Suprapubic skin (tissue), 4 donors: ENCODE measurements around the gene HSPA13. TPM values are rescaled to one million over a fixed set of nuclear protein-coding genes. Genes with fewer than 3 reads are reported as not detected.
"Not testable (repeated sequence)": the region's sequence is repeated elsewhere in the genome, so short reads cannot be mapped to it uniquely, and the experiment has no call there.

Experiments used
- DNase-seq, 2 donors: peaks; one replicate each; pipeline ENCODE4 v3.0.0-alpha.2; 2019; ENCODE audit warnings: low spot score in 2 of 2
- H3K27ac ChIP-seq: fragments of 200-600 bp; sonication (generic); one replicate; pipeline ENCODE4 v1.5.1; 2019
- H3K27me3 ChIP-seq: fragments of 200-600 bp; sonication (generic); one replicate; pipeline ENCODE4 v1.5.1; 2019
- H3K36me3 ChIP-seq: fragments of 200-600 bp; sonication (generic); one replicate; pipeline ENCODE4 v1.5.1; 2019
- H3K4me1 ChIP-seq: fragments of 200-600 bp; sonication (generic); one replicate; pipeline ENCODE4 v1.5.1; 2019
- H3K4me3 ChIP-seq: fragments of 200-600 bp; sonication (generic); one replicate; pipeline ENCODE4 v1.5.1; 2019; ENCODE audit warnings: mild to moderate bottlenecking
- H3K9me3 ChIP-seq: fragments of 200-600 bp; sonication (generic); one replicate; pipeline ENCODE4 v1.5.1; 2019
- CTCF ChIP-seq, 2 donors: fragments of 200-600 bp in 1 of 2; fragments of 450-650 bp in 1 of 2; sonication (generic) in 1 of 2; IDR thresholded peaks; one replicate each; pipeline ENCODE4 v1.5.1; 2016 to 2019; ENCODE audit warnings: antibody characterized with exemption in 2 of 2, mild to moderate bottlenecking in 1 of 2, moderate library complexity in 1 of 2
- EP300 ChIP-seq: sonication (generic); formaldehyde crosslinking; IDR thresholded peaks from one replicate; pipeline ENCODE4 v1.6.1; 2017; ENCODE audit warnings: antibody characterized with exemption
- POLR2A ChIP-seq, 2 donors: fragments of 450-650 bp; IDR thresholded peaks; one replicate each; pipeline ENCODE4 v1.6.1; 2017; ENCODE audit warnings: antibody characterized with exemption in 2 of 2, mild to moderate bottlenecking in 2 of 2, moderate library complexity in 2 of 2
- POLR2AphosphoS5 ChIP-seq, 3 donors: sonication (generic); formaldehyde crosslinking; IDR thresholded peaks; one replicate each; pipeline ENCODE4 v1.6.1; 2017; ENCODE audit warnings: antibody characterized with exemption in 3 of 3
- WGBS: methylation state at CpG from one replicate; pipeline ENCODE4 v1.1.5; 2018; 5-methylcytosine and 5-hydroxymethylcytosine counted together
- total RNA-seq, 4 donors: library from RNA; depleted of rRNA; stranded (reverse); fragments of >200 nt; gene quantifications; one replicate each; pipeline ENCODE4 v1.1.0, GENCODE V29; 2016

HSPA13 gene
- total RNA-seq, 4 donors from 2014 or later = 3.0 to 7.6 (median 7.2) TPM

GRCh38 chr21:14354515-14354914 lies 28.4 kb downstream of the HSPA13 start:
- Histone ChIP-seq H3K4me3 (no peak overlapping the region), H3K4me1 (no peaks in the 10 kb centered on the region)
- no peak for DNase-seq

GRCh38 chr21:14353726-14354125 lies 29.2 kb downstream of the HSPA13 start:
- no peaks in the 10 kb centered on the region for H3K36me3 ChIP-seq
- H3K4me3 ChIP-seq = no peak overlapping the region
- no peak overlapping the region for H3K27ac ChIP-seq
- 79% methylated on average over 1 of the region's 1 CpG for WGBS
- no peaks in the 10 kb centered on the region for H3K4me1 ChIP-seq
- TF ChIP-seq CTCF (IDR thresholded peaks at IDR 0.05) = no peak
- no peak for TF ChIP-seq EP300
- H3K9me3 ChIP-seq = no peaks in the 10 kb centered on the region
- no peaks in the 10 kb centered on the region for H3K27me3 ChIP-seq
- no peak for DNase-seq

More at GRCh38 chr21:14354515-14354914, 28.4 kb downstream of the HSPA13 start:
- TF ChIP-seq POLR2AphosphoS5 (IDR thresholded peaks at IDR 0.05) (no peak), POLR2A (IDR thresholded peaks at IDR 0.05) (no peak), EP300 (no peak), CTCF (IDR thresholded peaks at IDR 0.05) (no peak)
- Histone ChIP-seq H3K27ac (no peak overlapping the region), H3K36me3 (no peaks in the 10 kb centered on the region), H3K9me3 (no peaks in the 10 kb centered on the region), H3K27me3 (no peaks in the 10 kb centered on the region)

GRCh38 chr21:14353231-14353630 lies 29.7 kb downstream of the HSPA13 start:
- H3K27ac ChIP-seq = no peak overlapping the region
- no peaks in the 10 kb centered on the region for H3K4me1 ChIP-seq
- H3K36me3 ChIP-seq = no peaks in the 10 kb centered on the region
- H3K4me3 ChIP-seq = no peak overlapping the region
- DNase-seq = no peak
- TF ChIP-seq EP300 (no peak), POLR2A (IDR thresholded peaks at IDR 0.05) (no peak), POLR2AphosphoS5 (IDR thresholded peaks at IDR 0.05) (no peak), CTCF (IDR thresholded peaks at IDR 0.05) (no peak)
- no peaks in the 10 kb centered on the region for H3K9me3 ChIP-seq
- H3K27me3 ChIP-seq = no peaks in the 10 kb centered on the region

GRCh38 chr21:14327346-14327745 lies 55.6 kb downstream of the HSPA13 start:
- H3K4me1 ChIP-seq, H3K36me3 ChIP-seq, H3K9me3 ChIP-seq, H3K4me3 ChIP-seq, H3K27ac ChIP-seq, H3K27me3 ChIP-seq, DNase-seq: not testable (repeated sequence)
- WGBS = 83% methylated on average over 1 of the region's 2 CpGs

- Histone ChIP-seq H3K27ac (no peak overlapping the region), H3K9me3 (no peaks in the 10 kb centered on the region), H3K27me3 (no peaks in the 10 kb centered on the region), H3K36me3 (no peaks in the 10 kb centered on the region), H3K4me1 (no peaks in the 10 kb centered on the region), H3K4me3 (no peak overlapping the region)
- TF ChIP-seq POLR2A (IDR thresholded peaks at IDR 0.05) (no peak), EP300 (no peak), CTCF (IDR thresholded peaks at IDR 0.05) (no peak), POLR2AphosphoS5 (IDR thresholded peaks at IDR 0.05) (no peak)
- WGBS = 72% methylated on average over 2 of the region's 2 CpGs
- DNase-seq = no peak
Observed at GRCh38 chr21:14325595-14325994, 57.4 kb downstream of the HSPA13 start.

Other genes starting within 250 kb of the HSPA13 start
- gene LIPI, start 172.2 kb downstream of the HSPA13 start, total RNA-seq = not detected
- 1 to 10 TPM in 3 of 4 donors, under 1 TPM in 1; 0.38 to 2.9 (median 1.5) TPM for gene RBM11, start 167.0 kb downstream of the HSPA13 start, total RNA-seq
- 1 to 10 TPM in 1 of 4 donors, under 1 TPM in 3; 0.80 to 1.9 (median 0.93) TPM for gene SAMSN1, start 163.2 kb upstream of the HSPA13 start, total RNA-seq